Panc1 (cell line): ENCODE data around the gene SAT2. TPM values are rescaled to one million over a fixed set of nuclear protein-coding genes. Genes with fewer than 3 reads are reported as not detected.
A peak's percentile ranks its signal among the peaks of the same experiment; 100 is the strongest.

Source experiments
- ATAC-seq: fragments of 200-7000 bp; cut with Tn5 transposase; 2 replicates; pipeline ENCODE4 v1.9.1; 2020; ENCODE audit warnings: mild to moderate bottlenecking, moderate library complexity
- BruUV-seq: library from RNA; stranded (reverse); fragments of 400-500 nt; replicated peaks from 2 replicates; lab custom pipeline; 2021; lab: Mats Ljungman, UMichigan
- CTCF ChIA-PET: fragments of 300-600 bp; sonication (Branson Sonifier 250); formaldehyde crosslinking; loops from one replicate; lab custom pipeline; 2022; ENCODE audit warnings: antibody characterized with exemption; lab: Charles Lee
- POLR2A ChIA-PET: fragments of 300-600 bp; sonication (Branson Sonifier 250); formaldehyde crosslinking; loops from one replicate; lab custom pipeline; 2022; ENCODE audit warnings: antibody characterized with exemption; lab: Charles Lee
- DNase-seq: peaks from one replicate; pipeline ENCODE4 v3.0.0-alpha.2; 2010; ENCODE audit warnings: low read depth, low spot score
- H3K27ac ChIP-seq: 2 replicates; pipeline ENCODE4 v1.5.1; 2011; ENCODE audit warnings: mild to moderate bottlenecking, low read length, inconsistent platforms
- H3K27me3 ChIP-seq: fragments of 200-500 bp; sonication (Bioruptor generic); 2 replicates; pipeline ENCODE4 v1.6.0; 2014; ENCODE audit warnings: low read length, inconsistent platforms; ENCODE audit not compliant: control insufficient read depth, insufficient read depth
- H3K36me3 ChIP-seq: fragments of 200-500 bp; sonication (Bioruptor generic); 2 replicates; pipeline ENCODE4 v1.5.1; 2014; ENCODE audit warnings: inconsistent platforms, mild to moderate bottlenecking, low read length, moderate library complexity; ENCODE audit not compliant: control insufficient read depth, insufficient read depth
- H3K4me1 ChIP-seq: 2 replicates; pipeline ENCODE4 v1.5.1; 2011; ENCODE audit warnings: inconsistent platforms, mild to moderate bottlenecking, low read length, moderate library complexity; ENCODE audit not compliant: control insufficient read depth, insufficient read depth
- H3K4me3 ChIP-seq, 2 experiments: 2 replicates each; pipeline ENCODE4 v1.5.1; 2011 to 2012; ENCODE audit warnings: low read depth in 2 of 2, low read length in 2 of 2, mild to moderate bottlenecking in 2 of 2, inconsistent platforms in 1 of 2, moderate library complexity in 1 of 2
- H3K9me3 ChIP-seq: fragments of 200-500 bp; sonication (Bioruptor generic); 2 replicates; pipeline ENCODE4 v1.5.1; 2014; ENCODE audit warnings: low read depth, mild to moderate bottlenecking, inconsistent platforms, low read length, moderate library complexity; ENCODE audit not compliant: control insufficient read depth, insufficient read depth
- POLR2AphosphoS5 ChIP-seq: IDR thresholded peaks from 2 replicates; pipeline ENCODE4 v1.6.1; 2012; ENCODE audit warnings: mild to moderate bottlenecking, low read depth, low read length, moderate library complexity
- SIN3A ChIP-seq: IDR thresholded peaks from 2 replicates; pipeline ENCODE4 v1.6.1; 2012; ENCODE audit warnings: low read depth, mild to moderate bottlenecking, low read length, moderate library complexity, borderline replicate concordance; ENCODE audit not compliant: insufficient read depth
- TCF7L2 ChIP-seq: IDR thresholded peaks from 2 replicates; pipeline ENCODE4 v1.6.1; 2011; ENCODE audit warnings: mild to moderate bottlenecking, low read depth, low read length, inconsistent platforms
- in situ Hi-C: cut with HindIII; loops from 2 replicates; pipeline ENCODE4 v1.10.0; 2016; ENCODE audit warnings: low sequenced_read_pairs, low pct_unique_long_range_greater_than_20kb
- intact Hi-C: fragments of 100-400 bp; cut with micrococcal nuclease; formaldehyde crosslinking; loops from one replicate; pipeline ENCODE4 v1.10.0; 2022; ENCODE audit not compliant: unreplicated experiment
- total RNA-seq: library from RNA; stranded (reverse); gene quantifications from one replicate; pipeline ENCODE4 v1.2.1, GENCODE V29; 2021; ENCODE audit not compliant: unreplicated experiment
- TF ChIP-seq, protein P1 (sequence below): fragments of 450-650 bp; IDR thresholded peaks from 2 replicates; pipeline ENCODE4 v1.5.1; 2017; ENCODE audit warnings: mild to moderate bottlenecking
- TF ChIP-seq, protein P2 (sequence below), 2 experiments: IDR thresholded peaks; 2 replicates each; pipeline ENCODE4 v1.6.1; 2011 to 2012; ENCODE audit warnings: low read depth in 2 of 2, control low read depth in 1 of 2, low read length in 1 of 2, mild to moderate bottlenecking in 1 of 2, moderate library complexity in 1 of 2; ENCODE audit not compliant: insufficient read depth in 1 of 2

SAT2 gene
- total RNA-seq, 1 experiment from 2014 or later: 74.8 TPM

DNA sequence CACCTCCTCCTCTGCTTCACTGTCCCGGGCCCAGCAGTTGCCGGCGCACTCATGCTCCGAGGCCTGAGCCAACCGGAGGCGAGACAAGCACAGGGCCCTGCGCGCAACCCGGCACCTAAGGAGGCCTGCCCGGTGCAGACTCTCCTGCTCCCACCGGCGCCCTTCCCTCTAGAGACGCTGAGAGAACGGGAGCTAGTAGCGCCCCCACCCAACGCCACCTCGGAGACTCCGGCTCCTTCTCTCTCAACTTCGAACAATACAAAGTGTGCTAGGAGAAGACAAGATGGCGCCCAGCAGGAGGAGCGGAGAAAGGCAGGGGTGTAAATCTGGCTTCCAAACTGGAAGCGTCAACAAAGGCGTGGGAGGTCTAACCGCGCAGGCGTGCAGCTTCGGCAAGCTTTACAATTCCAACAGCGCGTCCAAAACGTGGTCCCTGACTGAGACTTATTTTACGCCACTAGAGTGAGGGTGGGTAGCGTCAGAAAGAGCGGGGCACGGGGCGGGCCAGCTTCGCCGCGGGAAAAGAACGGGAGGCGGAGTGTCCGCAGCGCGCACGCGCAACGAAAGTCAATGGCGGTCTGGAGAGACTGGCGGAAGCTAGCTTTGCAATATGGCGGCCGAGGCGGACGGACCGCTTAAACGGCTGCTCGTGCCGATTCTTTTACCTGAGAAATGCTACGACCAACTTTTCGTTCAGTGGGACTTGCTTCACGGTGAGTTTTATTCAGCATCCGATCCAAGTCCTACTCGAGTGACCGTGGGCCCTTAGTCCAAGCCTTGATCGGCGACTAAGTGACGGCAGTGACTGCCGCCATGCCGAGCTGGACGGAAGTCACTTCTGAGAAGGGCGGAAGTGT is 44.1 kb downstream of the SAT2 start, which contains the start of gene MPDU1:
Gene MPDU1, plus strand, starts transcription at position 600 of the 857 bp plus-strand sequence. Its CDS starts 11 bp downstream, at position 611.
- Histone ChIP-seq H3K4me1 (peaks cover 39% of the 10 kb centered on the region), H3K4me3 (peak within 1 kb of the TSS; percentile 65 to 66), H3K27ac (peak within 1 kb of the TSS; percentile 100), H3K9me3 (no peaks in the 10 kb centered on the region), H3K36me3 (no peaks in the 10 kb centered on the region; the same call in 1 of the 2 replicates), H3K27me3 (no peaks in the 10 kb centered on the region)
- ChIA-PET CTCF (no interaction called here), POLR2A (interaction anchor here (0.6 to 1.1 kb wide), 2 partner anchors 67 to 104 kb away, joined by 4 to 7 read pairs; partner anchors contain the start of gene TP53)
- DNase-seq (peak; percentile 92), ATAC-seq (peak; percentile 72)
- BruUV-seq: TSS peak; percentile 88
- TF ChIP-seq, protein P1, sequence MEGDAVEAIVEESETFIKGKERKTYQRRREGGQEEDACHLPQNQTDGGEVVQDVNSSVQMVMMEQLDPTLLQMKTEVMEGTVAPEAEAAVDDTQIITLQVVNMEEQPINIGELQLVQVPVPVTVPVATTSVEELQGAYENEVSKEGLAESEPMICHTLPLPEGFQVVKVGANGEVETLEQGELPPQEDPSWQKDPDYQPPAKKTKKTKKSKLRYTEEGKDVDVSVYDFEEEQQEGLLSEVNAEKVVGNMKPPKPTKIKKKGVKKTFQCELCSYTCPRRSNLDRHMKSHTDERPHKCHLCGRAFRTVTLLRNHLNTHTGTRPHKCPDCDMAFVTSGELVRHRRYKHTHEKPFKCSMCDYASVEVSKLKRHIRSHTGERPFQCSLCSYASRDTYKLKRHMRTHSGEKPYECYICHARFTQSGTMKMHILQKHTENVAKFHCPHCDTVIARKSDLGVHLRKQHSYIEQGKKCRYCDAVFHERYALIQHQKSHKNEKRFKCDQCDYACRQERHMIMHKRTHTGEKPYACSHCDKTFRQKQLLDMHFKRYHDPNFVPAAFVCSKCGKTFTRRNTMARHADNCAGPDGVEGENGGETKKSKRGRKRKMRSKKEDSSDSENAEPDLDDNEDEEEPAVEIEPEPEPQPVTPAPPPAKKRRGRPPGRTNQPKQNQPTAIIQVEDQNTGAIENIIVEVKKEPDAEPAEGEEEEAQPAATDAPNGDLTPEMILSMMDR: no peak
- TF ChIP-seq TCF7L2: peak; percentile 40
- TF ChIP-seq, protein P2, sequence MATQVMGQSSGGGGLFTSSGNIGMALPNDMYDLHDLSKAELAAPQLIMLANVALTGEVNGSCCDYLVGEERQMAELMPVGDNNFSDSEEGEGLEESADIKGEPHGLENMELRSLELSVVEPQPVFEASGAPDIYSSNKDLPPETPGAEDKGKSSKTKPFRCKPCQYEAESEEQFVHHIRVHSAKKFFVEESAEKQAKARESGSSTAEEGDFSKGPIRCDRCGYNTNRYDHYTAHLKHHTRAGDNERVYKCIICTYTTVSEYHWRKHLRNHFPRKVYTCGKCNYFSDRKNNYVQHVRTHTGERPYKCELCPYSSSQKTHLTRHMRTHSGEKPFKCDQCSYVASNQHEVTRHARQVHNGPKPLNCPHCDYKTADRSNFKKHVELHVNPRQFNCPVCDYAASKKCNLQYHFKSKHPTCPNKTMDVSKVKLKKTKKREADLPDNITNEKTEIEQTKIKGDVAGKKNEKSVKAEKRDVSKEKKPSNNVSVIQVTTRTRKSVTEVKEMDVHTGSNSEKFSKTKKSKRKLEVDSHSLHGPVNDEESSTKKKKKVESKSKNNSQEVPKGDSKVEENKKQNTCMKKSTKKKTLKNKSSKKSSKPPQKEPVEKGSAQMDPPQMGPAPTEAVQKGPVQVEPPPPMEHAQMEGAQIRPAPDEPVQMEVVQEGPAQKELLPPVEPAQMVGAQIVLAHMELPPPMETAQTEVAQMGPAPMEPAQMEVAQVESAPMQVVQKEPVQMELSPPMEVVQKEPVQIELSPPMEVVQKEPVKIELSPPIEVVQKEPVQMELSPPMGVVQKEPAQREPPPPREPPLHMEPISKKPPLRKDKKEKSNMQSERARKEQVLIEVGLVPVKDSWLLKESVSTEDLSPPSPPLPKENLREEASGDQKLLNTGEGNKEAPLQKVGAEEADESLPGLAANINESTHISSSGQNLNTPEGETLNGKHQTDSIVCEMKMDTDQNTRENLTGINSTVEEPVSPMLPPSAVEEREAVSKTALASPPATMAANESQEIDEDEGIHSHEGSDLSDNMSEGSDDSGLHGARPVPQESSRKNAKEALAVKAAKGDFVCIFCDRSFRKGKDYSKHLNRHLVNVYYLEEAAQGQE (IDR thresholded peaks at IDR 0.05; ENCODE audit: insufficient read depth in 1 of 2, low read depth in 2 of 2, low read length in 1 of 2): no peak; a peak in 2 of 4 replicates
- peak; percentile 79 for TF ChIP-seq POLR2AphosphoS5
- peak; percentile 81; the same call in 1 of the 2 replicates for TF ChIP-seq SIN3A
- in situ Hi-C loops: no loop called here
- intact Hi-C loops: no loop called here

GRCh38 chr17:7582396-7583252 is 45.0 kb downstream of the SAT2 start:
- H3K4me1 ChIP-seq: peaks cover 48% of the 10 kb centered on the region
- ATAC-seq (no peak), DNase-seq (no peak)
- POLR2A ChIA-PET: interaction anchor here (1.1 kb wide), 1 partner anchor 105 kb away, joined by 4 read pairs; the partner anchor contains the start of gene TP53
- in situ Hi-C loops: no loop called here
- CTCF ChIA-PET: no interaction called here
- H3K36me3 ChIP-seq: peaks cover 2% of the 10 kb centered on the region
- intact Hi-C loops: no loop called here
- peak overlapping the region; percentile 65 to 66 for H3K4me3 ChIP-seq
- no peaks in the 10 kb centered on the region for H3K9me3 ChIP-seq
- peak overlapping the region; percentile 100 for H3K27ac ChIP-seq
- H3K27me3 ChIP-seq: no peaks in the 10 kb centered on the region
- TF ChIP-seq, protein P2 (IDR thresholded peaks at IDR 0.05; ENCODE audit: insufficient read depth in 1 of 2, low read depth in 2 of 2, low read length in 1 of 2): no peak
- no peak for TF ChIP-seq TCF7L2
- TF ChIP-seq, protein P1: no peak; the same call in 1 of the 2 replicates
- BruUV-seq: no TSS peak
